Measurements from ENCODE around the gene FHOD3. TPM values are rescaled to one million over a fixed set of nuclear protein-coding genes. Genes with fewer than 3 reads are reported as not detected.

Gene FHOD3
- total and polyA plus RNA-seq, 2 donors (not counting 1 experiment from before 2014, with no cell fraction given), result not detected

GRCh38 chr18:36494160-36494437 is 196.6 kb downstream of the FHOD3 start:
- no peak overlapping the region for H3K4me2 ChIP-seq (replicated peaks; ENCODE audit: low read depth, low read length, poor library complexity, severe bottlenecking)

DNA sequence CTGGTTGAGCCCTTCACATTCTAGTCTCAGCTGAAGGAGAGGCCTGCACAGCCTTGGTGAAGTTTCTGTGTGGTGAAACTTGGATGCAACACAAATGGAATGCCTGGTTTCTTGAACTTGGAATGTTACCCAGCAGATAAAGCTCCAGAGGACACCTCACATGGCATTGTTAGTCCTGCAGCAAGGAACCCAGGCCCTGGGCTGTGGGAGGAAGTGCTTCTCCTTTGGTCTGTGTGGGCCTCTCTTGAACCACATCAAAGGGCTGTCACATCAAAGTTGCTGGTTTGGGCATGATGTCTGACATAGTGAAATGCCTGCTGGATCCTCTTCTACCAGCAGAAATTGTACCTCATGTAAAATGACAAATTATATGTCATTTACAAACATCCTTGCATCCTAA is 198.5 kb downstream of the FHOD3 start:
- DNase-seq (no peak), ATAC-seq (ENCODE audit: low read depth) (no peak)
- POLR2A ChIA-PET, result no interaction called here
- no peaks in the 10 kb centered on the region for H3K9me3 Mint-ChIP-seq (ENCODE audit: insufficient read depth)
- Histone ChIP-seq H4K20me1 (ENCODE audit: control insufficient read depth, insufficient read depth, low read length, poor library complexity, severe bottlenecking) (no peaks in the 10 kb centered on the region), H3K4me1 (ENCODE audit: control insufficient read depth in 2 of 2, insufficient read depth in 2 of 2, low read length in 2 of 2) (no peaks in the 10 kb centered on the region), H3K4me3 (ENCODE audit: control extremely low read depth in 1 of 5, extremely low read depth in 1 of 5, insufficient read depth in 1 of 5, low read depth in 2 of 5, low read length in 4 of 5) (no peak overlapping the region), H3K36me3 (replicated peaks in 1 of 2; ENCODE audit: control extremely low read depth in 1 of 2, control insufficient read depth in 1 of 2, extremely low read depth in 1 of 2, insufficient read depth in 2 of 2, low read length in 1 of 2) (no peaks in the 10 kb centered on the region), H3K4me2 (replicated peaks; ENCODE audit: low read depth, low read length, poor library complexity, severe bottlenecking) (no peak overlapping the region), H3K27ac (ENCODE audit: low read length in 2 of 2) (no peak overlapping the region), H3K27me3 (replicated peaks in 1 of 4; ENCODE audit: control extremely low read depth in 1 of 4, control insufficient read depth in 3 of 4, insufficient read depth in 4 of 4, low read length in 3 of 4) (peaks cover 0 to 7% (median 0%) of the 10 kb centered on the region in 4 experiments), H2AFZ (ENCODE audit: insufficient read depth, low read depth, low read length, poor library complexity, severe bottlenecking) (no peak overlapping the region), H3K9me3 (ENCODE audit: control extremely low read depth in 1 of 3, control insufficient read depth in 2 of 3, insufficient read depth in 1 of 3, low read length in 2 of 3) (no peaks in the 10 kb centered on the region), H3K9ac (ENCODE audit: low read length) (no peak overlapping the region), H3K79me2 (ENCODE audit: control insufficient read depth, insufficient read depth, low read length) (no peaks in the 10 kb centered on the region)
- no peak overlapping the region for H3K27ac Mint-ChIP-seq
- intact Hi-C loops (cut with micrococcal nuclease), result no loop called here
- peaks cover 8% of the 10 kb centered on the region for H3K27me3 Mint-ChIP-seq
- TF ChIP-seq, protein P1, sequence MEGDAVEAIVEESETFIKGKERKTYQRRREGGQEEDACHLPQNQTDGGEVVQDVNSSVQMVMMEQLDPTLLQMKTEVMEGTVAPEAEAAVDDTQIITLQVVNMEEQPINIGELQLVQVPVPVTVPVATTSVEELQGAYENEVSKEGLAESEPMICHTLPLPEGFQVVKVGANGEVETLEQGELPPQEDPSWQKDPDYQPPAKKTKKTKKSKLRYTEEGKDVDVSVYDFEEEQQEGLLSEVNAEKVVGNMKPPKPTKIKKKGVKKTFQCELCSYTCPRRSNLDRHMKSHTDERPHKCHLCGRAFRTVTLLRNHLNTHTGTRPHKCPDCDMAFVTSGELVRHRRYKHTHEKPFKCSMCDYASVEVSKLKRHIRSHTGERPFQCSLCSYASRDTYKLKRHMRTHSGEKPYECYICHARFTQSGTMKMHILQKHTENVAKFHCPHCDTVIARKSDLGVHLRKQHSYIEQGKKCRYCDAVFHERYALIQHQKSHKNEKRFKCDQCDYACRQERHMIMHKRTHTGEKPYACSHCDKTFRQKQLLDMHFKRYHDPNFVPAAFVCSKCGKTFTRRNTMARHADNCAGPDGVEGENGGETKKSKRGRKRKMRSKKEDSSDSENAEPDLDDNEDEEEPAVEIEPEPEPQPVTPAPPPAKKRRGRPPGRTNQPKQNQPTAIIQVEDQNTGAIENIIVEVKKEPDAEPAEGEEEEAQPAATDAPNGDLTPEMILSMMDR (IDR thresholded peaks at IDR 0.05), result no peak
- TF ChIP-seq EZH2 (IDR thresholded peaks at IDR 0.05; ENCODE audit: borderline replicate concordance, insufficient read depth, low read depth, low read length, poor library complexity, severe bottlenecking), result no peak
- CTCF ChIA-PET, result no interaction called here
- no peak overlapping the region for H3K4me3 Mint-ChIP-seq
- H3K4me1 Mint-ChIP-seq, result peaks cover 1% of the 10 kb centered on the region

More at GRCh38 chr18:36494160-36494437, 196.6 kb downstream of the FHOD3 start:
- Mint-ChIP-seq H3K27ac (no peak overlapping the region), H3K9me3 (ENCODE audit: insufficient read depth) (no peaks in the 10 kb centered on the region), H3K4me1 (no peaks in the 10 kb centered on the region), H3K27me3 (peaks cover 13% of the 10 kb centered on the region), H3K4me3 (no peak overlapping the region)
- POLR2A ChIA-PET, result no interaction called here
- Histone ChIP-seq H3K4me1 (ENCODE audit: control insufficient read depth in 2 of 2, insufficient read depth in 2 of 2, low read length in 2 of 2) (no peaks in the 10 kb centered on the region), H3K27me3 (replicated peaks in 1 of 4; ENCODE audit: control extremely low read depth in 1 of 4, control insufficient read depth in 3 of 4, insufficient read depth in 4 of 4, low read length in 3 of 4) (peaks cover 0 to 7% (median 0%) of the 10 kb centered on the region in 4 experiments), H3K27ac (ENCODE audit: low read length in 2 of 2) (no peak overlapping the region), H3K79me2 (ENCODE audit: control insufficient read depth, insufficient read depth, low read length) (no peaks in the 10 kb centered on the region), H3K9ac (ENCODE audit: low read length) (no peak overlapping the region), H3K36me3 (replicated peaks in 1 of 2; ENCODE audit: control extremely low read depth in 1 of 2, control insufficient read depth in 1 of 2, extremely low read depth in 1 of 2, insufficient read depth in 2 of 2, low read length in 1 of 2) (no peaks in the 10 kb centered on the region), H3K4me3 (ENCODE audit: control extremely low read depth in 1 of 5, extremely low read depth in 1 of 5, insufficient read depth in 1 of 5, low read depth in 2 of 5, low read length in 4 of 5) (no peak overlapping the region), H3K9me3 (ENCODE audit: control extremely low read depth in 1 of 3, control insufficient read depth in 2 of 3, insufficient read depth in 1 of 3, low read length in 2 of 3) (no peaks in the 10 kb centered on the region), H2AFZ (ENCODE audit: insufficient read depth, low read depth, low read length, poor library complexity, severe bottlenecking) (no peak overlapping the region), H4K20me1 (ENCODE audit: control insufficient read depth, insufficient read depth, low read length, poor library complexity, severe bottlenecking) (no peaks in the 10 kb centered on the region)
- DNase-seq, result no peak
- no peak for TF ChIP-seq EZH2 (IDR thresholded peaks at IDR 0.05; ENCODE audit: borderline replicate concordance, insufficient read depth, low read depth, low read length, poor library complexity, severe bottlenecking)
- TF ChIP-seq, protein P1 (IDR thresholded peaks at IDR 0.05), result no peak
- intact Hi-C loops (cut with micrococcal nuclease), result no loop called here
- CTCF ChIA-PET, result no interaction called here
- no peak for ATAC-seq (ENCODE audit: low read depth)

Data from B cell (primary cell).